Vagina (tissue), 2 donors: Measurements from ENCODE around the gene RCOR3.

Experiments used
- POLR2AphosphoS5 ChIP-seq, 2 donors: sonication (generic); formaldehyde crosslinking; IDR thresholded peaks; one replicate each; pipeline ENCODE4 v1.9.0; 2017; ENCODE audit warnings: antibody characterized with exemption in 2 of 2, mild to moderate bottlenecking in 2 of 2, low read depth in 1 of 2; ENCODE audit not compliant: insufficient read depth in 1 of 2
- TF ChIP-seq, protein P1 (sequence below), 3 experiments: fragments of 450-650 bp in 2 of 3; fragments of 200-600 bp in 1 of 3; sonication (generic) in 1 of 3; IDR thresholded peaks; one replicate each; pipeline ENCODE4 v1.5.1; 2017 to 2019; ENCODE audit warnings: antibody characterized with exemption in 3 of 3, mild to moderate bottlenecking in 2 of 3, moderate library complexity in 2 of 3

- TF ChIP-seq, protein P1, sequence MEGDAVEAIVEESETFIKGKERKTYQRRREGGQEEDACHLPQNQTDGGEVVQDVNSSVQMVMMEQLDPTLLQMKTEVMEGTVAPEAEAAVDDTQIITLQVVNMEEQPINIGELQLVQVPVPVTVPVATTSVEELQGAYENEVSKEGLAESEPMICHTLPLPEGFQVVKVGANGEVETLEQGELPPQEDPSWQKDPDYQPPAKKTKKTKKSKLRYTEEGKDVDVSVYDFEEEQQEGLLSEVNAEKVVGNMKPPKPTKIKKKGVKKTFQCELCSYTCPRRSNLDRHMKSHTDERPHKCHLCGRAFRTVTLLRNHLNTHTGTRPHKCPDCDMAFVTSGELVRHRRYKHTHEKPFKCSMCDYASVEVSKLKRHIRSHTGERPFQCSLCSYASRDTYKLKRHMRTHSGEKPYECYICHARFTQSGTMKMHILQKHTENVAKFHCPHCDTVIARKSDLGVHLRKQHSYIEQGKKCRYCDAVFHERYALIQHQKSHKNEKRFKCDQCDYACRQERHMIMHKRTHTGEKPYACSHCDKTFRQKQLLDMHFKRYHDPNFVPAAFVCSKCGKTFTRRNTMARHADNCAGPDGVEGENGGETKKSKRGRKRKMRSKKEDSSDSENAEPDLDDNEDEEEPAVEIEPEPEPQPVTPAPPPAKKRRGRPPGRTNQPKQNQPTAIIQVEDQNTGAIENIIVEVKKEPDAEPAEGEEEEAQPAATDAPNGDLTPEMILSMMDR (IDR thresholded peaks at IDR 0.05): no peak
- no peak for TF ChIP-seq POLR2AphosphoS5 (IDR thresholded peaks at IDR 0.05; ENCODE audit: insufficient read depth in 1 of 2, low read depth in 1 of 2)
Observed at GRCh38 chr1:211217392-211217791, 41.8 kb upstream of the RCOR3 start.
